Progenitor cell of endocrine pancreas (in vitro differentiated cells): ENCODE results near the gene DDHD1. TPM values are rescaled to one million over a fixed set of nuclear protein-coding genes. Genes with fewer than 3 reads are reported as not detected.

ENCODE experiments used
- DNase-seq: peaks from one replicate; pipeline ENCODE4 v3.0.0; 2021; ENCODE audit warnings: low spot score; ENCODE audit not compliant: unreplicated experiment
- H3K27ac Mint-ChIP-seq: 2 replicates; pipeline ENCODE4 v1.8.0; 2021; ENCODE audit warnings: mild to moderate bottlenecking, moderate library complexity, mixed read lengths
- H3K27me3 Mint-ChIP-seq: 2 replicates; pipeline ENCODE4 v1.8.0; 2021; ENCODE audit warnings: mixed read lengths
- H3K36me3 Mint-ChIP-seq: 2 replicates; pipeline ENCODE4 v1.8.0; 2022; ENCODE audit warnings: mixed read lengths; ENCODE audit not compliant: insufficient read depth
- H3K4me1 Mint-ChIP-seq: 2 replicates; pipeline ENCODE4 v1.8.0; 2021; ENCODE audit warnings: low read depth, mixed read lengths
- H3K4me3 Mint-ChIP-seq: 2 replicates; pipeline ENCODE4 v1.8.0; 2021; ENCODE audit warnings: low read depth, mild to moderate bottlenecking, moderate library complexity, mixed read lengths
- H3K9me3 Mint-ChIP-seq: 2 replicates; pipeline ENCODE4 v1.8.0; 2021; ENCODE audit warnings: low read depth, mixed read lengths
- total RNA-seq: library from RNA; stranded (reverse); gene quantifications from 2 replicates; pipeline ENCODE4 v1.2.1, GENCODE V29; 2021
- TF ChIP-seq, protein P1 (sequence below): fragments of 200-600 bp; sonication (generic); IDR thresholded peaks from one replicate; pipeline ENCODE4 v1.5.0; 2021; ENCODE audit warnings: antibody characterized with exemption, mild to moderate bottlenecking; ENCODE audit not compliant: unreplicated experiment

DDHD1 gene
- total RNA-seq, 1 donor from 2014 or later = 23.0 TPM

DNA sequence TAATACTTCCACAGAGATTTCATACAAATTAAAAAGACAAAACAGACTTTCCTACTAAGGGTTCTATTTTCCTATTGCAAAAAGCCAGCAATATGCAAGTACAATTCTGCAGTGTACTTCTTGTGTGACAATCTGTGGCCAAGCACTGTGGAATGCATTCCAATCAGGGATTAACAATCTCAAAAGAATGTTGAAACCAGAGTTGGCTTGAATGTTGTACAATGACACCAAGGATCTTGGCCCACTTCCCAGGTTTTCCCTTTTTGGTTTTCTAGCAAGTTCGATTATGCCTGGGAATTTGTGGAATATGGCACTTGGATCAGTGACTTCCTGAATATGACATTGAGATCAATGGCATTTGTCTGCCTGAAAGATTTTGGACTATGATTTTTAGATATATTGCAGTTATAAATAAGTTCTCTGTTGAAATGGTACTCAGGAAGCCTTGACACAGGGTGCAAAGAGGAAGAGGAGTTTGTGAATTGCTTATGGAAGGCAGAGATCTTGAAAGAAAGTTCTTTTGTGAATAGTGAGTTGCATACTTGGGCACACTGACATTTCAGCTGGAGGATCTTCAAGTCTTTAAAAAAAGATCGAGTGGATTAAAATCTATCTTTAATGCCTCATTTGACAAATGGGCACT, 120.8 kb downstream of the DDHD1 start:
- TF ChIP-seq, protein P1, sequence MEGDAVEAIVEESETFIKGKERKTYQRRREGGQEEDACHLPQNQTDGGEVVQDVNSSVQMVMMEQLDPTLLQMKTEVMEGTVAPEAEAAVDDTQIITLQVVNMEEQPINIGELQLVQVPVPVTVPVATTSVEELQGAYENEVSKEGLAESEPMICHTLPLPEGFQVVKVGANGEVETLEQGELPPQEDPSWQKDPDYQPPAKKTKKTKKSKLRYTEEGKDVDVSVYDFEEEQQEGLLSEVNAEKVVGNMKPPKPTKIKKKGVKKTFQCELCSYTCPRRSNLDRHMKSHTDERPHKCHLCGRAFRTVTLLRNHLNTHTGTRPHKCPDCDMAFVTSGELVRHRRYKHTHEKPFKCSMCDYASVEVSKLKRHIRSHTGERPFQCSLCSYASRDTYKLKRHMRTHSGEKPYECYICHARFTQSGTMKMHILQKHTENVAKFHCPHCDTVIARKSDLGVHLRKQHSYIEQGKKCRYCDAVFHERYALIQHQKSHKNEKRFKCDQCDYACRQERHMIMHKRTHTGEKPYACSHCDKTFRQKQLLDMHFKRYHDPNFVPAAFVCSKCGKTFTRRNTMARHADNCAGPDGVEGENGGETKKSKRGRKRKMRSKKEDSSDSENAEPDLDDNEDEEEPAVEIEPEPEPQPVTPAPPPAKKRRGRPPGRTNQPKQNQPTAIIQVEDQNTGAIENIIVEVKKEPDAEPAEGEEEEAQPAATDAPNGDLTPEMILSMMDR = no peak
- DNase-seq = no peak
- no peak overlapping the region for H3K4me3 Mint-ChIP-seq
- no peak overlapping the region for H3K27ac Mint-ChIP-seq
- peaks cover 8% of the 10 kb centered on the region for H3K36me3 Mint-ChIP-seq
- no peaks in the 10 kb centered on the region for H3K9me3 Mint-ChIP-seq
- H3K4me1 Mint-ChIP-seq = no peaks in the 10 kb centered on the region
- no peaks in the 10 kb centered on the region for H3K27me3 Mint-ChIP-seq

DNA sequence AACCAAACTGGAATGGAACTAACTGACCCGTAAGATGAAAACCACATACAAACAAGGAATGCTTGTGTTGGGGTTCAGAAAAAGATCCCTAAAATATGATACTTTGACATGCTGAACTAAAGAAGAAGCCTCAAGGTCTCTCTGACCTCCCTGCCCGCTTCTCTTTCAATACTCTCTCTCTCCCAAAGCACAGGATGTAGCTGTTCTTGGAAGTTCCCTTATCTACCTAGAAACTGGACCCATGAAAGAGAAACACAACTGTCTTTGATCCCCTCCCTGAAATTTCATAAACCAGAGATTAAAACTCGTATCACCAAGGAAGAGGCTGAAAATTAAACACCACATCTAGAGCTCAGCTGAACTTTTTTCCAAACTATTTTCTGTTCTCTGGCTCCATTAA, 125.6 kb downstream of the DDHD1 start:
- no peaks in the 10 kb centered on the region for H3K4me1 Mint-ChIP-seq
- no peak overlapping the region for H3K4me3 Mint-ChIP-seq
- DNase-seq = no peak
- no peaks in the 10 kb centered on the region for H3K9me3 Mint-ChIP-seq
- TF ChIP-seq, protein P1 = no peak
- H3K36me3 Mint-ChIP-seq = peaks cover 3% of the 10 kb centered on the region
- H3K27me3 Mint-ChIP-seq = no peaks in the 10 kb centered on the region
- no peak overlapping the region for H3K27ac Mint-ChIP-seq

DNA sequence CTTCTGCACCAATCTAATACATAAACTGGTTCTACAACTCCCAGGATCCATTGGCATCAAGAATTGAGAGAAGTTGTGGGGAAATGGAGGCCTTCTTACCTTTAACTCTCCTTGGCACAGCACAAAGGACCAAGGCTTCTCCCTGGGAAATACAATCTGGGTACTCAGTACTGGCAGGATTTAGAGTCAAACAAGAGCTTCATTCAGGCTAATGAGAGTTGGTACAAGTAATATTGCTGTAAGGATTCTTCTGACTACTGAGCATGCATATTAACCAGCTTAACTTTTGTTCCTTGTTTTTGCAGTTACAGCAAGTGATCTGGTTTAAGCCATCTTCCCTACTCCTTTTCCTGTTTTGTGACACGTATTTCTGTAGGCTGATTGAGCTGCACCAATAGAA, 126.1 kb downstream of the DDHD1 start:
- no peaks in the 10 kb centered on the region for H3K36me3 Mint-ChIP-seq
- H3K27me3 Mint-ChIP-seq = no peaks in the 10 kb centered on the region
- no peaks in the 10 kb centered on the region for H3K4me1 Mint-ChIP-seq
- no peak for DNase-seq
- H3K4me3 Mint-ChIP-seq = no peak overlapping the region
- no peak overlapping the region for H3K27ac Mint-ChIP-seq
- TF ChIP-seq, protein P1 = no peak
- no peaks in the 10 kb centered on the region for H3K9me3 Mint-ChIP-seq

DNA sequence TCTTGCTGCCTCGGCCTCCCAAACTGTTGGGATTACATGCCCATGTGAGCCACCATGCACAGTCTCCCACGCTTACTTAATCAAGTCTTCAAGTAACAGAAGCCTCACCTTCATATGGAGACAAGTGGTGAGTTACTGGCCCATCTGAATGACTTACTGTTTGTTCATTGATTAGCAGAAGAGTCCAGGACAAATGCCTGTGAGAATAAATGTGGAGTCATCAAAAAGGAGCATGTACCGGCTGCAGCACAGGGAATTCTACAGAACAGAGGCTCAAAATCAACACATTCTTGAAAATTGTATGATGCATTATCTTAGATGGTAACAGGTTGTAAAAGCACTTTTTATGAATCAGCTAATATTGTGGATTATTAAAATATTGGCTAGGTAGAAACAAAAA, 129.8 kb downstream of the DDHD1 start:
- Mint-ChIP-seq H3K4me1 (no peaks in the 10 kb centered on the region), H3K4me3 (no peak overlapping the region), H3K27me3 (no peaks in the 10 kb centered on the region), H3K36me3 (no peaks in the 10 kb centered on the region), H3K27ac (no peak overlapping the region), H3K9me3 (no peaks in the 10 kb centered on the region)
- TF ChIP-seq, protein P1 = no peak
- DNase-seq = no peak

DNA sequence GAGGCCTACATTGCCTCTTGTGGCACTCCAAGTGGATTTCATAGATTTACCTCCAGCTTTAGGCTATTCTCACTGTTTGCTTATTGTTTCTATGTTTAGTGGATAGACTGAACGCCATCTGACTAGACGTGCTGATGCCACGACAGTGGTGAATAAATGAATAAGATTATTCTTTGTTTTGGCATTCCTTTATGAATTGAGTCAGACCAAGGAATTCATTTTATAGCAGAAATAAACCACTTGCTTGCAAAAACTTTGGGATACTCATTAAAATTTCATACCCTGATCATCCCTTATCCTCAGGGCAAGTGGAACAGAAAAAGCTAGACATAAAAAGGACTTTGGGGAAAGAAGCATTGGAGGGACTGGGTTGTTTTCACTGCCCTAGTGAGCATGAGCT, 130.5 kb downstream of the DDHD1 start:
- DNase-seq = no peak
- TF ChIP-seq, protein P1 = no peak
- no peaks in the 10 kb centered on the region for H3K27me3 Mint-ChIP-seq
- no peak overlapping the region for H3K4me3 Mint-ChIP-seq
- no peaks in the 10 kb centered on the region for H3K36me3 Mint-ChIP-seq
- no peaks in the 10 kb centered on the region for H3K4me1 Mint-ChIP-seq
- H3K9me3 Mint-ChIP-seq = no peaks in the 10 kb centered on the region
- H3K27ac Mint-ChIP-seq = no peak overlapping the region
